Measurements from ENCODE around the gene KLF16.

DNA sequence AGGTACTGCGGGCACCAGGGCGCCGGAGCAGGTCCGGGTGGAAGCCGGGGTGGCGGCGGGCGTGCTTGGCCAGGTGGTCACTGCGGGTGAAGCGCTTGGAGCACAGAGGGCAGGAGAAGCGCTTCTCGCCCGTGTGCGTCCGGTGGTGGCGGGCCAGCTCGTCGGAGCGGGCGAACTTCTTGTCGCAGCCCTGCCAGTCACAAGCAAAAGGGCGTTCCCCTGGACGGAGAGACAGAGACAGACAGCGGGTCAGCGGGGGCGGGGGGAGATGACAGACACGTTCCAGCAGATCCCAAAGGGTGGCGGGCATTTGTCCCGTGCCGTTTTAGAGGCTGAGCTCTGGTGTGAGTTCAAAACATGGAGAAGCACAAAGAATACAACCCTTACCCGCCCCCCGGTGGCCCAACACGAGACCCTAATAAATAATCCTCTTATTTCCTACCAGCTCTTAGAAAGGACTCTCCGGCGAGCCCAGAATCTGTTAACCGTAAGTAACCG is 8.8 kb downstream of the KLF16 start:
- TF ChIP-seq, protein P1, sequence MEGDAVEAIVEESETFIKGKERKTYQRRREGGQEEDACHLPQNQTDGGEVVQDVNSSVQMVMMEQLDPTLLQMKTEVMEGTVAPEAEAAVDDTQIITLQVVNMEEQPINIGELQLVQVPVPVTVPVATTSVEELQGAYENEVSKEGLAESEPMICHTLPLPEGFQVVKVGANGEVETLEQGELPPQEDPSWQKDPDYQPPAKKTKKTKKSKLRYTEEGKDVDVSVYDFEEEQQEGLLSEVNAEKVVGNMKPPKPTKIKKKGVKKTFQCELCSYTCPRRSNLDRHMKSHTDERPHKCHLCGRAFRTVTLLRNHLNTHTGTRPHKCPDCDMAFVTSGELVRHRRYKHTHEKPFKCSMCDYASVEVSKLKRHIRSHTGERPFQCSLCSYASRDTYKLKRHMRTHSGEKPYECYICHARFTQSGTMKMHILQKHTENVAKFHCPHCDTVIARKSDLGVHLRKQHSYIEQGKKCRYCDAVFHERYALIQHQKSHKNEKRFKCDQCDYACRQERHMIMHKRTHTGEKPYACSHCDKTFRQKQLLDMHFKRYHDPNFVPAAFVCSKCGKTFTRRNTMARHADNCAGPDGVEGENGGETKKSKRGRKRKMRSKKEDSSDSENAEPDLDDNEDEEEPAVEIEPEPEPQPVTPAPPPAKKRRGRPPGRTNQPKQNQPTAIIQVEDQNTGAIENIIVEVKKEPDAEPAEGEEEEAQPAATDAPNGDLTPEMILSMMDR (IDR thresholded peaks at IDR 0.05): no peak
- no peak for TF ChIP-seq POLR2A (IDR thresholded peaks at IDR 0.05)
